ENCODE data around the gene DNAAF5. TPM values are rescaled to one million over a fixed set of nuclear protein-coding genes. Genes with fewer than 3 reads are reported as not detected.
"Not testable (repeated sequence)": the region's sequence is repeated elsewhere in the genome, so short reads cannot be mapped to it uniquely, and the experiment has no call there.

DNAAF5 gene
- polyA plus RNA-seq, 1 experiment = 27.0 TPM

GRCh38 chr7:794207-794606 is 67.7 kb downstream of the DNAAF5 start:
- Histone ChIP-seq H3K27me3 (ENCODE audit: control insufficient read depth, insufficient read depth, low read length) (no peaks in the 10 kb centered on the region), H3K36me3 (ENCODE audit: control insufficient read depth, insufficient read depth, low read length) (no peaks in the 10 kb centered on the region), H3K4me3 (ENCODE audit: low read depth, low read length) (no peak overlapping the region)
- no peak for DNase-seq (ENCODE audit: low read depth)
- POLR2A ChIA-PET = no interaction called here
- CTCF ChIA-PET = no interaction called here
- TF ChIP-seq CTCF (IDR thresholded peaks at IDR 0.05; ENCODE audit: insufficient read depth, low read depth, low read length) = no peak

- H3K4me3 ChIP-seq (ENCODE audit: low read depth, low read length) = no peak overlapping the region
- no peaks in the 10 kb centered on the region for H3K27me3 ChIP-seq (ENCODE audit: control insufficient read depth, insufficient read depth, low read length)
- TF ChIP-seq CTCF (IDR thresholded peaks at IDR 0.05; ENCODE audit: insufficient read depth, low read depth, low read length) = no peak
- no peaks in the 10 kb centered on the region for H3K36me3 ChIP-seq (ENCODE audit: control insufficient read depth, insufficient read depth, low read length)
- ChIA-PET CTCF (no interaction called here), POLR2A (no interaction called here)
- DNase-seq (ENCODE audit: low read depth) = no peak
Measured at GRCh38 chr7:794671-795329, 68.3 kb downstream of the DNAAF5 start.

GRCh38 chr7:796434-797169 is 70.1 kb downstream of the DNAAF5 start:
- DNase-seq (ENCODE audit: low read depth); H3K36me3 ChIP-seq (ENCODE audit: control insufficient read depth, insufficient read depth, low read length); POLR2A ChIA-PET; H3K27me3 ChIP-seq (ENCODE audit: control insufficient read depth, insufficient read depth, low read length); H3K4me3 ChIP-seq (ENCODE audit: low read depth, low read length): not testable (repeated sequence)
- CTCF ChIA-PET = interaction anchor here (1.0 kb wide), 3 partner anchors 10 to 77 kb away, joined by 3 to 4 read pairs (median 3); no protein-coding TSS in a partner anchor

GRCh38 chr7:798921-799470 is 72.5 kb downstream of the DNAAF5 start:
- Histone ChIP-seq H3K27me3 (ENCODE audit: control insufficient read depth, insufficient read depth, low read length) (no peaks in the 10 kb centered on the region), H3K36me3 (ENCODE audit: control insufficient read depth, insufficient read depth, low read length) (no peaks in the 10 kb centered on the region), H3K4me3 (ENCODE audit: low read depth, low read length) (no peak overlapping the region)
- TF ChIP-seq CTCF (IDR thresholded peaks at IDR 0.05; ENCODE audit: insufficient read depth, low read depth, low read length) = no peak
- DNase-seq (ENCODE audit: low read depth) = no peak
- CTCF ChIA-PET = interaction anchor here (1.1 to 2.0 kb wide), 3 partner anchors 9 to 15 kb away, joined by 4 to 11 read pairs (median 4); no protein-coding TSS in a partner anchor
- POLR2A ChIA-PET = no interaction called here

GRCh38 chr7:800692-801091 is 74.2 kb downstream of the DNAAF5 start:
- ChIA-PET CTCF (interaction anchor here (0.6 kb wide), 1 partner anchor 498 kb away, joined by 3 read pairs; no protein-coding TSS in a partner anchor), POLR2A (no interaction called here)
- H3K36me3 ChIP-seq (ENCODE audit: control insufficient read depth, insufficient read depth, low read length) = no peaks in the 10 kb centered on the region
- DNase-seq (ENCODE audit: low read depth) = no peak
- H3K27me3 ChIP-seq (ENCODE audit: control insufficient read depth, insufficient read depth, low read length) = no peaks in the 10 kb centered on the region
- TF ChIP-seq CTCF (IDR thresholded peaks at IDR 0.05; ENCODE audit: insufficient read depth, low read depth, low read length) = no peak
- no peak overlapping the region for H3K4me3 ChIP-seq (ENCODE audit: low read depth, low read length)

GRCh38 chr7:801351-801750 is 74.9 kb downstream of the DNAAF5 start:
- H3K27me3 ChIP-seq (ENCODE audit: control insufficient read depth, insufficient read depth, low read length); H3K36me3 ChIP-seq (ENCODE audit: control insufficient read depth, insufficient read depth, low read length); CTCF ChIA-PET; DNase-seq (ENCODE audit: low read depth); H3K4me3 ChIP-seq (ENCODE audit: low read depth, low read length); POLR2A ChIA-PET: not testable (repeated sequence)

Measured in BJ (cell line).